HG03442 (cell line): ENCODE measurements around the gene TAS1R2.

Experiments
- ATAC-seq: cut with Tn5 transposase; IDR thresholded peaks from one replicate; pipeline ENCODE4 v1.9.1; 2021; ENCODE audit warnings: mild to moderate bottlenecking, moderate library complexity; ENCODE audit not compliant: unreplicated experiment

TAS1R2 gene

DNA sequence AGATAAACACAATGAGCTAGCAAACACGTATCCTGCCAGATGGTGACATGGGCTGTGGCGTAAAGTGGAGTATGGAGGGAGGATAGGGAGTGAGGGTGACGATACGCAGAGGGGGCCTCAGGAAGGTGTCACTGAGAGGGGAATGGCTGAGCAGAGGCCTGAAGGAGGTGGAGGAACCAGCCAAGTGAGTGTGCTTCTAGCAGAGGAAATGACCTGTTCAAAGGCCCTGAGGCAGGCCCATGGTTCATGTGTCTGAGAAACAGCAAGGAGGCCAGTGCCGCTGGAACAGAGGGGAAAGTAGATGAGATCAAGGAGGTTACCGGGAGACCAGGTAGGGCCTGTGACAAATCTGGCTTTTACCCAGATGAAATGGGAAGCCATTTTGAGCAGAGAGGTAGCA is 36.0 kb downstream of the TAS1R2 start:
- ATAC-seq = no peak

DNA sequence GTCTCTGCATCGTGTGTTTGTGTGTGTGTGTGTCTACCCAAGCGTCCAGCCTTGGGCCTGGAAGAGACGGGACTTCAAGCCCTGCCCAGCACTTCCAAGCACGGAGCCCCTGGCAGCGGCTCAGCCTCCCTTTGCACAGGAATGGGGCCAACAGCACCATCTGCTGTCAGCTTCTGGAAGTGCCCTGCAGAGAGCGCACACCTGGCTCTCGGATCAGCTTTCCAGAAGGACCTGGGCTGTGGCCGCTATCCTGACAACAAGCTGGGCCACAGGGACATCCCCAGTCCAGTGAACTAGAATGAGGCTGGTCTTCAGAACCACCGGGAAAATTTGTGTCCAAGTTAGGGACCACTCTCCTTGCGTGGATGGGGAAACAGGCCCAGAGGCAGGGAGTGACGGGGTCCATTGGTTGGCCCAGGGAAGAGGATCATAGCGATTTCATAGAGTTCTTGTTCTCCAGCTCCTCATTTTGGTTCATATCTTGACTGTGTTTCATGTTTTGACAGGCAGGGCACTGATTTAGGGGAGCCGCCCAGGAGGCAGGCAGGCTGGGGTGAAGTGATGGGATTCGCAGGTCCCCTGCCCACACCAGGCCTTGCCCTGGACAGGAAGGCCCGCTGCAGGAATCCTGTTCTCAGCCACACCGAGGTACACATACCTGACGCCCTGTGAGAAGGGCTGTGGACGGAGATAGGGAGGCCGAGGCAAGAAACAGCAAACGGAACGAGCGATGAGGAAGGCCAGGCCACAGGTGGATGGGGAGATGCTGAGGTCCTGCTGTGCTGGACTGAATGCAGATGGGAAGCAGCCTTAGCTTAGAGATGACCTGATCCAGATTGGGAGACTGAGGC is 38.4 kb downstream of the TAS1R2 start:
- no peak for ATAC-seq

DNA sequence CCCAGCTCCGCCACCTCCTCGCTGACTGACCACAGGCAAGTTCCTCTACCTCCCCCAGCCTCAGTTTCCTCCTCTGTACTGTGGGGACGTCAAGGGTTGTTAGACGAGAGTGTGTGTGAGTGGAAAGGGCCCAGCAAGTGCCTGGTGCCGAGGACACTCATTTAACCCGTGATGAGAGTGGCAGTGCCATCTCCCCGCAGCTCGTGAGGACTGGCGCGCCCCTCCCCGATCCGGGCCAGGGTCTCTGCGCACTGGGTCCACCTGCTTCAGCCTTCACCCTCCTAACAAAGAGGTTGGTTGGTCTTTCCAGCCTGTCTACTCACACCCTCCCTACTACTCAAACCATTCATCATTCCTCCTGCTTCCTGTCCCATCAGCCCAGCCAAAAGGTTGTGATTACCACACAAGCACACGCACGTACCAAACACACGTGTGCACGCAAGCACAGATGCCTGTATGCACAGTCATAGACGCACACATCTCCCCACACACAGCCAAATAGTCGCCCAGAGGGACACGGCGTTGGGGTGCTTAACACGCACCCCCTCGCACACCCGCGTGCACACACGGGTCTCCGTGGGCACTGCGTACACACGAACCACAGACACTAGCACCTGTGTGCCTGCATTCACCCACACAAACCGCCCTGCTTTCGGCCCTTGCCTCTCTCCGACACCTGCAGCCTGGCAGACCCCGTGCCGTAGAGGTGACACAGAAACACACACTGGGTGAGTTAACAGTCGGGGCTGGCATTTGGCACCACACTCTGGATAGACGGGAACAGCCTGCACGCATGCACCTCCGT is 39.3 kb downstream of the TAS1R2 start:
- ATAC-seq = no peak

DNA sequence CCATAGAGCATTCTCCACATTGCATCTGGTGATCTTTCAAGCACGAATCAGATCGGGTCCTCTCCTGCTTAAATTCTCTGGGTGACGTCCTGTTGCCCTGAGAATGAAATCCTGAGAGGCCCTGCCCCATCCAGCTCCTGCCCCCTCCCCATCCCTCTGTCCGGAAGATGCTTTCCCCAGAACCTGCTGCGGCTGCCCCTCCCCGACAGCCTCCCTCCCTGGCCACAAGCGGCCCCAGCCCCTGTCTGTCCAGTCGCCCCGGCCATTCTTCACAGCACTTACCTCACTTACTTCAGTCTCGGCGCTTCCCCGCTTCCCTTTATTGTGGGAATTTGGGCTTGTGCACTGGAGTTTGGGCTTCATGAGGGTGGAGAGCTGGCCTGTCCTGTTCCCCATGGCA is 40.3 kb downstream of the TAS1R2 start:
- ATAC-seq = no peak

DNA sequence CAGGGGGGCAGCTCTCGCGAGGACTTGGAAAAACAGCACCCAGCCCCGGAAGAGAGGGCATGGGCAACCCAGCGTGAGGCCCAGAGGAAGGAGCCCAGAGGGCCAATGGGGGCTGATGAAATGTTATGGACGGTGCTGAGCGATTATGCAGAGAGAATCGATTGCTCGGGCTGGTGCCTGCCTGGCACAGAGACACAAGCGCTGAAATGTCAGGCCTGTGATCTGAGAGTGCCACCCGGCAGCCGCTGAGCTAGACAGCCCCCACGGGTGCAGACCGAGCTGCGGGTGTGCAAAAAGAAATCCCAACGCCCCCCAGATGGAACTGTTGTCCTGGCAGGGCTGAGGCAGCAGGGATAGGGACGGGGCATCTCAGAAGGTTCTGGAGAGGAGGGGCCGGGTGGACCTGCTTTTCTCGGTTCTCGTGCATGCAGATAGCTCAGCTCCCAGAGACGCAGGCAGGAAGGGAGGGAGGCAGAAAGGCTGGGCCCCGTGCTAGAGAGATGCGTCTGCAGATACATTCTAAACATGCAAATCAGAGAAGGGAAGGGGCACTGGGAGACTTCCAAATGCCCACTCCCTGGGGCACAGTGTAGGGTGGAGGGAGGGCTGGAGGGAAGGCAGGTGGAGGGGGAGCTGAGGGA is 41.5 kb downstream of the TAS1R2 start:
- ATAC-seq = no peak

DNA sequence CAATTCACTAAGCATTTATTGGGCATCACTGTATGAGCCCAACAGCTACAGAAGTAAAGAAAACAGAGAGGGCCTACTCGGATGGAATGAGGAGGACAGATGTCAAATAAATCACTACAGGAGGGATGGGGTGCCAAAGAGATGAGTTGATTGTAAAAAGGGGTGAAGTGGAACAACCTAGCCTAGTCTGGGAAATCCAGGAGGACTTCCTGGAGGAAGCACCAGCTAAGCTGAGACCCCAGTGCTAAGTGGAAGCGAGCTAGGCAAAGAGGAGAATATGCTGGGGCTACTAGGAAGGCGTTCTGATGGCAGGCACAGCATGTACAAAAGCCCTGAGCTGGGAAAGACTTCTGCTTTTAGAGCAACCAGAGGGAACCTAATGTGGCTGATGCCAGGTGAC is 42.1 kb downstream of the TAS1R2 start:
- ATAC-seq = no peak

DNA sequence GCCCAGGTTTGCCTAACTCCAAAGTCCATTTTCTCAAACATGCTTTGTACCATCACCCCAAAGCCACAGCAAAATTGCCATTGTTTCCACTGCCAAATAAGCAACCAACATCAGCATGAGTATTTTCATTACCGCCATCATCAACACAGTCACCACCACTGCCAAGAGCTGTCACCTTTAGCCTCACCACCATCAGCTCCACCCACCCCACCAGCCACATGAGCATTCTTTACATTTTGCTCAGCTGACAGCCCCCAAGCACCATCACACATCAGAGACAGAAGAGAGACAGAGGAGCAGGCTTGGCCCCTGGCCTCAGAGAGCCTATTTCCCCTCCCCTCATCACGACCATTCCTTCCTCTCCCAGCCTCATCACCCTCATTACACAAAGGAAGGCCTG is 42.7 kb downstream of the TAS1R2 start:
- ATAC-seq = no peak

DNA sequence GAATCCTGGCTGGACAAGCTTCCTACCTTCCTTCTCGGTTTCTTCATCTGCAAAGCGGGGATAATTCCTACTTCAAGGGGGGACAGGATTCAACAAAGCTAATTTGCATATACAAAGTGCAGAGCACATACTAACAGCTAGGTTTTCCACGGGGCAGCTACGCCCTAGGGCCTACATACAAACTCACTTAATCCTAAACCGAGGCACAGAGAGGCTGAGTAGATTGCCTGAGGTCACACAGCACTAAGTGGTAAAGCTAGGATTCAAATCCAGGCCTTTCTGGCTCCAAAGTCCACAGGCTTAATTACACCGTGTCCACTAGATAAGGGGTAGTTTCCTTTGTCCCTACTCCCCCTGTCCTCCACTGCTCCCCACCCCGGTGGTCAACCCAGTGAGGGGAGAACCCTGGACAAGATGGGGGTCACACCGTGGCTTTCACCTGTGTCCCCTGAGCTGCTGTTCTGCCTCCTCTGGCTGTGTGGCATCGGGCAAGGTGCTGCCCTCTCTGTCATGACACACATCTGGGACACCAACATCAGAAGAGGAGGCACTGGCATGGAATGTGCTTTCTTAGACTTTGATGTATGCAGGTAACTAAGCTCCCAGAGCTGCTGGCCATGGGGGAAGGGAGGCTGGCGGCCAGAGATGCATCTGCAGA is 44.5 kb downstream of the TAS1R2 start:
- ATAC-seq = no peak

DNA sequence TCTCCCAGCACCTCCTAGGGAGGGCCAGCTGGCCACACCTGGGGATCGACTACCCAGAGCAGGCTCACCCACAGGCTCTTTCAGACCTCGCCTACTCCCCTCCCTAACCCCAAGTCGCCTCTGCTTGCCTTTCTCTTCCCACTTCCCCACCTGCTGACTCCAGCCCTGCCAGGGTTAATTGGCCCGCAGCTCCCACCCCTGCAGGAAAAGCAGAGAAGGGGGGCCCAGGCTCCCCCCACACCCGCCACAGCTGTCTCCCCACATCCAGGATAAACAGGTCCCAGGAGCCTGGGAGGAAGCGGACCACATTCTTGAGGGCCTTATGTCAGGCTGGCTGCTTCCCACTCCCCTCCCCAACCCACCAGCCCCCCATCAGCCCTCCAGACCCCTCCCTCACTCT is 45.0 kb downstream of the TAS1R2 start:
- ATAC-seq = no peak

DNA sequence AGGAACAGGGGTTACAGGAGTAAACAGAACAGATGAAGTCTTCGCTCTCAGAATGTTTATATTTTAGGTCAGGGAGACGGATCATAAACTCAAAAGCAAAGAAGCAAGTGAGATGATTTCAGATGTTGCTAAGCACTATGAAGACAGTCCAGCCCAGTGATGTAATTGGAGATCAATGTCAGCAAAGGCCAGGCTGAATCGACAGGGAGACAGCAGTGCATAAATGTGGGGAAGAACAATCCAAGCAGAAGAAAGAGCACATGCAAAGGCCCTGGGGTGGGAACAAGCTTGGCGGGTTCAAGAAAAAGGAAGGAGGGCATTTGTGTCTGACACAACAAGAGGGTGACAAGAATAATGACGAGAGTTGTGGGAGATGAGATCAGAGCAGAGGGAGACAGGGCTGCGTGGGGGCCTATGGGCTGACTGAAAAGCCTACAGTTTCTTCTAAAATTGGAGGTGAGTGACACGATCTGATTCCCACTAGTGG is 47.0 kb downstream of the TAS1R2 start:
- ATAC-seq = no peak

DNA sequence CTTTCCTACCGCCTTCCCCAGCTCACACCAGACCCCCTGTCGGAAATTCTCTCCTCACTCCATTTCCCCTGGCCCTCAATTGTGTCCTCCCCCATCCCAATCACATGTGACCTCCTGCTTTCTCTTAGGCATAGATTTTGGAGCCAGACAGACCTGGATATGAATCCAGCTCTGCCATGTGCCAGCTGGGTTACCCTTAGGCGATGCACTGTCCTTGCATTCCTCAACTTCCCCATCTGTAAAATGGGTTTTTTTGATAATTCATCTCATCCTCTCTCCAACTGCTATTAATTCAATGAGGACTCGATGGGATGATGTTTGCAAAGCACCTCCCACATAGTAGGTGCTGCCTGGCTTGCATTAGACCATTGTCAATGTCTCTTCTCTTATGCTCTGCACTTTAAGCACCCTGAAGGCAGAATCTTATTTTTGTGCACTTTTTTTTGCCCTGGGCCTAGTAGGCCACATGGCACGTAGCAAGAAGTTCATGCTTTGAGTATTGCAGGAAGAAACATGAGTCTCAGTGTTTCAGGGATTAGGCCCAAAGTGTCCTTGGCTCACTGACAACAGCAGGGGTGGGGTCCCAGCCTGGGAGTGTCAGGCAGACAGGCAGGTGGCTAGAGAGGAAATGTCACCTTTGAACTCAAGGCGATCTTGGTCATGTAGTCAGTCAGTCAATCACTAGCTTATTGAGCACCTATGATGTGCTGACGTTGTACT is 47.6 kb downstream of the TAS1R2 start:
- ATAC-seq = no peak

DNA sequence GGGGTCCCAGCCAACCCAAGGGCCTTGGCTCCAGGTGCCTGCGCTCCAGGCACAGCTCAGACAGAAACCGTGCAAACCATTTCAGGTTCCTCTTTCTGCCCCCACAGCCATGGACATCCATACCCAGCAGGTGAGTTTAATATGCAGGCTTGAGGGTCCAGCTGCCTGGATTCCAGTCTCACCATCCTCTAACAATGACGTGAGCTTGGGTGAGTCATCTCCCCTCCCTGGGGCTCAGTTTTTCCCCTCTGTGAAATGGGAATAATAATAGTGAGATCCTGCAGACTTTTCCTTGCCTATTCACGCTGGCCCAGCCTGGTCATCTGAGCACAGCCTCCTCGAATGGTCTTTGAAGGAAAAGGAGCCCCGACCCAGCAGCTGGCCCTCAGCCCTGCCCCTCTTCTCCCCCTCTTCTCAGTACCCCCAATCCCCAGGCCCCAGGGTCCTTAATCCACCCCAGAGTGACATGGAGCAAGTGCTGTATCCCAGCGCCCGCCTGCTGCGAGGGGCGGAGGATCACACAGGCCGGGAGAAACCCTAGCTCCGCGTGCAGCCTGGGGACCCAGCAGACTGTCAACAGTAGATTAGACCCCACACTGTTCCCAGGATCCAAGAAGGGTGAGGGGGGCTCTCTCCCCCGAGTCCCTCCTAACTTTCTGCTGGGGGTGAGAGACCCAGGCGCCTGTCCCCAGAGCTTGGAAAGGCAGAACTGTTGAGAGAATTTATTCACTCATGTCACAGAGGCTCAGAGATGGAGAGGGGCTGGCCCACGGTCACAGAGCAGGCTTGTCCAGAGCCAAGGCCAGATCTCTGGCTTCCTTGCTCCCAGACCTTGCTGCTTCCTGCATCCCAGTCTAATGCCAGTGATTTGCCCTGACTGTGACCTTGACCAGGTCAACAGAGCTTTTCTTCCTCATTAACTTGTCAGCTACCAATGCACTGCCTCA is 49.2 kb downstream of the TAS1R2 start:
- no peak for ATAC-seq

DNA sequence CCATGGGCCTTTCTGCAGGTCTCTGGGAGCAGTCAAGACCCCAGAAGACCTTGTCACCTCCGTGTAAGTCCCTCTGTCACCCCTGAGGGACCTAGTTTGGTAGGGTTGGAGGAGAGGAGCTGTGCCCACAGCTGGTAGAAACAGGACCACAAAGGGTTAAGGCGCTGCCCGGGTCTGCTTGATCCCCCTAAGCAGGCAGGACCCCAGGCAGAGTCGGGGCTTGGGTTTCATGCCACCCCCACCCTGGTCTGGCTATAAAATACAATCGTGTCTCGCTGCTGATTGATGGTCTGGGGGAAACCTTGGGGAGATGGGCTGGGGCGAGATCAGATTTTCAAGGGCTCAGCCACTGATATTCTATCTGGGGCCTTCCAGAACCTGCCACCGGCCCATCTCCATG is 50.9 kb downstream of the TAS1R2 start:
- ATAC-seq = no peak

DNA sequence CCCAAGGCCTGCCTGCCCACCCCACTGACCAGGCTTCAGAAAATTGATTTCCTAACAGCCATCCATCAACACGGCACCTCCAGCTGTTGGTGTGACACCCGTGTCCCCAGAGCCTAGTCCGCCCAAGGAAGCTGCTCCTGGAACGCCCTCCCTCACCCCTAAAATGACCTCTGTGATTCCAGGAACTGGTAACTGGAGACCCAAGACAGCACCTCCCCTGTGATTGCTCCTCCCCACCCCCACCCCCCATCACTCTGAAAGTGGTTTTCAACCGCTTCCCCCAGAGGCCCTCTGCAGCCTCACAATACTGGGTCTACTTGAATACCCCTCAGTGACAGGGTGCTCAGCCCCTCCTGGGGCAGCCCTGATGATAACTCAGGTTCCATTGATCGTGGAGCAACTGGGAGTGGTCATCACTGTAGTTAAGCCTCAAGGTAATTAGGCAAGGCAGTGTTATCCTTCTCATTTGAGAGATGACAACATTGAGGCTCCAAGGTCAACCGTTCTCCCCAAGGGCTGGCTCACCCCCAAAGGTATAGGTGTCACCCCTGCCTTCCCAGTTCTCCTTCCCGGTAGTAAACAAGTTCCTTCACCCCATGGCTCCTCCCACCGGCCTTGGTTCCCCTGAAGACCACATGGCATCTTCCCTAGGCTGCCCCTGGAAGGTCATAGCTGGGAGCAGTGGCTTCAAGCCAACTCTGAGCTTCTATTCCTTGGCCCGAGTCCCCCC is 52.0 kb downstream of the TAS1R2 start:
- no peak for ATAC-seq

DNA sequence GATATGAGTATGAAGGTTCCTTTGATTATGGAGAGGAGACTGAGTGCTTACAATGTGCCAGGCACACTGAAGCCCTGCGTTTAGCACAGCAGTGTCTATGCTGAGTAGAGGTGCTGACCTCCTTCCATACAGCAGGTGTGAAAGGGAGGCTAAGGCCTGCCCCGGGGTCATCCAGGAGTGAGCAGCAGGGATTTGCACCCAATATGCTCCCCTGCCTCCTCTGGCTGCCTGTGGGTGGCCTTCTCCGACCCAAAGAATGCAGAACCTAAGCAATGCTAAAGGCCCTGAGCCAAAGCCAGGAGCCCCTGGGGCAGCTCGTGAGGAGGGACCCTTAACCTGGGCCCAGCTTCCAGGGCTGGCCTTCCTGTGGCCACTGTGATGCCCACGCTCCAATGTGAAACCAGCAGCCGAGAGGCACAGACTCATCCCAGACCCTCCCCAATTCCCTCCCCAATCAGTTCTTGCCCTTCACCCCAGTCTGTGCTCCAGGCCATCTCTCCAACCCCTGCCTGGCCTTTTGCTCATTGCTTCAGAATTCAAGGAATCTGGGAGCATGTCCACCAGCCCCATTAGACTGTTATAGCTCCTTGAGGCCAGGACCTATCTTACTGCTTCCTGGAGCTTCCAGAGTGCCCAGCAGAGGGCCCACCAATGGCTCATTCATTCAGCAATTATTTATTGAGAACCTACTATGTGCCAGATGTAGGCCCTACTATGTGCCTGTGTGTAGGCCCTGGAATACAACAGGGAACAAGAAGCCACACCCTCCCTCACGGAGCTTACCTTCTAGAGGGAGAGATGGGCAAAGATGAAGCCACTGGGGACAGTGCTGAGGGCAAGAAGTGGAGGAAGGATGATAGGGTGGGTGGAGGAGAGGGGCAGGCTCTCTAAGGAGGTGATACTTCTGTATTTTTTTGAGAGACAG is 53.3 kb downstream of the TAS1R2 start:
- ATAC-seq = no peak

DNA sequence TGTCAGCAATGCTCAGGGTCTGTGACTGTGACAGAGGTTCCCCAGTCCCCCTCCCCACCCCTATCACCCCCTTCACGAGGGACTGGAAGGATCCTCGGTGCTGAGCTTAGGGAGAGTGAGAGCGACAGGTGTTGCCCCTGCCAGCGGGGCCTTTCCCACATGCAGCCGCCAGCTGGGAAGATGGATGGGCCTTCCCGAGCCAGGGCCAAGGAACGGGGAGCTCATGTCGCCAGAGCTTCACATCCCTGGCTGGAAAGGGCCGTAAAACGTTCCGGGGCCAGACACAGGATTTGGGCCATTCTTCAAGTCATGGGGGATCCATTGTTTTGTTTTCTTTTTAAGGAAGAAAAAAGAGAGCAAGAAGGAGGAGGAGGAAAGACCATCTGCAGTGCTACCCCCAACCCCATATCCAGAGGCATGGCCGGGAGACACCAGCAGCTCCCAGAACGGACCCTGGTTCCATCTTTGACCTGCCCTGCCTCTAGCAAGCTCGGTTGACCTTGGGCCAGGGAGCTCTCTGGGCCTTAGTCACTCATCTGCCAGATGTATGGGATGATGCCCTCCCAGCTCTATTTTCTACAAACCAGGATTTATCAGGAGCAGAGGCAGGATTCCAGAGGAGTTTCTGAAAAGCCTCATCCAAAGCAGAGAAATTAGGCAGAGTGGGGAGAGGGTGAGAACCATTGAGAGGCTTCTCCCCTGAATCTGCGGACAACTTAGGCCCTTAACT is 54.1 kb downstream of the TAS1R2 start:
- no peak for ATAC-seq

DNA sequence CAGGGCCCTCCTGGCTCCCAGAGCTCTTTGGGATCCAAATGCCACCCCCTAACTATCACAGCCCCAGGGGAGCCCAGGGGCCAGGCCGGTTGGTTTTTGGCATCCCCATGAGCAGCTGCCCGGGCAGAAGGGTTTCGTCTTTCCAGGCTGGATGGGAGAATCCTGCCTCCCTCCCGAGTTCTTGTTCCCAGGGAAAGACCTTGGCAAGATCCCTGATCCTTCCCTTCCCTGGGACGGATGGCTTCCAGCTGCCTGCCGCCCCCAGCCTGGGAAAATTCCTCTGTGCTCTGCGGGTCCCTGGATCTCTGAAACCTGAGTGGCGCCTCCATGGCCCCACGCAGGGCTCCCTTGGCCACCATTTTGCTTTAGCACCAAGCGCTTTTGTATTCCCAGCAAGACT is 55.6 kb downstream of the TAS1R2 start:
- ATAC-seq = no peak
